Activated T-helper 1 cell treated with anti-CD3 and anti-CD28 coated beads, Interleukin-12 subunit alpha, Interleukin-12 subunit beta, Interleukin-2, Interleukin-4 antibody, amounts not matched to agents 30 ng/mL and 10 ng/mL and 1 ng/mL, durations not matched to agents 14 hours and 24 hours and 36 hours (primary cell): ENCODE results near the gene TICAM2. TPM values are rescaled to one million over a fixed set of nuclear protein-coding genes. Genes with fewer than 3 reads are reported as not detected.
"Not testable (repeated sequence)": the region's sequence is repeated elsewhere in the genome, so short reads cannot be mapped to it uniquely, and the experiment has no call there.

Experiments used
- DNase-seq: peaks from one replicate; pipeline ENCODE4 v3.0.0; 2021; ENCODE audit warnings: low spot score
- H3K27ac Mint-ChIP-seq: one replicate; pipeline ENCODE4 v1.8.0; 2021; ENCODE audit warnings: mild to moderate bottlenecking, mixed read lengths
- H3K27me3 Mint-ChIP-seq: one replicate; pipeline ENCODE4 v1.8.0; 2022; ENCODE audit warnings: mild to moderate bottlenecking, moderate library complexity, mixed read lengths; ENCODE audit not compliant: insufficient read depth
- H3K36me3 Mint-ChIP-seq: one replicate; pipeline ENCODE4 v1.8.0; 2021; ENCODE audit warnings: low read depth, mixed read lengths
- H3K4me1 Mint-ChIP-seq: one replicate; pipeline ENCODE4 v1.8.0; 2021; ENCODE audit warnings: low read depth, mixed read lengths
- H3K4me3 Mint-ChIP-seq: one replicate; pipeline ENCODE4 v1.8.0; 2021; ENCODE audit warnings: mild to moderate bottlenecking, moderate library complexity, mixed read lengths
- H3K9me3 Mint-ChIP-seq: one replicate; pipeline ENCODE4 v1.8.0; 2021; ENCODE audit warnings: mixed read lengths
- intact Hi-C: fragments of 100-400 bp; cut with micrococcal nuclease; formaldehyde crosslinking; loops from one replicate; pipeline ENCODE4 v1.15.1; 2024
- total RNA-seq: library from RNA; stranded (reverse); gene quantifications from 2 replicates; pipeline ENCODE4 v1.2.3, GENCODE V29; 2022

The TICAM2 gene
- 0.59 and 1.1 TPM in 2 replicates for total RNA-seq

- Mint-ChIP-seq H3K9me3 (no peaks in the 10 kb centered on the region), H3K27ac (peak within 1 kb of the TSS; percentile 80), H3K36me3 (peaks cover 17% of the 10 kb centered on the region), H3K4me3 (peak within 1 kb of the TSS; percentile 65), H3K4me1 (peaks cover 35% of the 10 kb centered on the region), H3K27me3 (no peaks in the 10 kb centered on the region)
- peak; percentile 65 for DNase-seq
- intact Hi-C loops, result loop anchor here (1.0 to 2.0 kb wide), 8 partner anchors 9 to 239 kb away; partner anchors contain the start of genes AP3S1, ATG12, FEM1C and TMED7
Observed at GRCh38 chr5:115601701-115602590, at the start of gene TICAM2. TSS of gene TICAM2 (minus strand) at chr5:115602479. CDS start at chr5:115581256, 21,223 bp downstream.

- H3K4me1 Mint-ChIP-seq, result no peaks in the 10 kb centered on the region
- no peaks in the 10 kb centered on the region for H3K36me3 Mint-ChIP-seq
- H3K27me3 Mint-ChIP-seq, result peaks cover 24% of the 10 kb centered on the region
- no peaks in the 10 kb centered on the region for H3K9me3 Mint-ChIP-seq
- DNase-seq, result no peak
- H3K27ac Mint-ChIP-seq, result no peak overlapping the region
- no peak overlapping the region for H3K4me3 Mint-ChIP-seq
- intact Hi-C loops, result no loop called here
Observed at GRCh38 chr5:115649541-115649940, 47.3 kb upstream of the TICAM2 start.

- Mint-ChIP-seq H3K36me3 (no peaks in the 10 kb centered on the region), H3K27me3 (peaks cover 37% of the 10 kb centered on the region), H3K27ac (no peak overlapping the region), H3K4me1 (no peaks in the 10 kb centered on the region), H3K4me3 (no peak overlapping the region), H3K9me3 (no peaks in the 10 kb centered on the region)
- intact Hi-C loops, result no loop called here
- DNase-seq, result no peak
Observed at GRCh38 chr5:115648056-115648455, 45.8 kb upstream of the TICAM2 start.

DNA sequence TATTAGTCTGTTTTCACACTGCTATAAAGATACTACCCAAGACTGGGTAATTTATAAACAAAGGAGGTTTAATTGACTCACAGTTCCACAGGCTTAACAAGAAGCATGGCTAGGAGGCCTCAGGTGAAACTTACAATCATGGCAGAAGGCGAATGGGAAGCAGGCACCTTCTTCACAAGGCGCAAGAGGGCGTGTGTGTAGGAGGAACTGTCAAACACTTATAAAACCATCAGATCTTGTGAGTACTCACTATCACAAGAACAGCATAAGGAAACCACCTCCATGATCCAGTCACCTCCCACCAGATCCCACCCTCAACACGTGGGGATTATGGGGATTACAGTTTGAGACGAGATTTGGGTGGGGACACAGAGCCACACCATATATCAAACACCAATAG, 43.1 kb upstream of the TICAM2 start:
- H3K27me3 Mint-ChIP-seq, result peaks cover 61% of the 10 kb centered on the region

DNA sequence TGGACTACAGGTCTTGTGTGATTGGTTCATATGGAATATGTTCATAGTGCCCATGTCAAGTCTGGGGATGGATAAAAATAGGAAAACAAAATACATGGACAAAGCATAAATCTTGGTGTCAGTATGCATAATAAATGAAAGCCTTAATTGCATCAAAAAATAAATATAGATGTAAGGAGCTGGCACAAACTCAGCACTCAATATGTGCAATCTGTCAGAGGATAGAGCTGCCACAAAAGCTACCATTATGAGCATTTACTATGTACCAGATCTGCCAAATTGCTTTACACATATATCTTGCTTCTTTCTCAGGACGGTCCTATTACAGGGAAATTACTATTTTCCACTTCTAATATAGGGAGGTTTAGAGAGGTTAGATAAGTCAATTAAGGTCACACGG, 41.8 kb upstream of the TICAM2 start:
- no peaks in the 10 kb centered on the region for H3K36me3 Mint-ChIP-seq

More for the DNA sequence above, 43.1 kb upstream of the TICAM2 start:
- H3K36me3 Mint-ChIP-seq, H3K27ac Mint-ChIP-seq, H3K4me3 Mint-ChIP-seq, H3K9me3 Mint-ChIP-seq, DNase-seq, H3K4me1 Mint-ChIP-seq, intact Hi-C loops: not testable (repeated sequence)

GRCh38 chr5:115641948-115642347, 39.7 kb upstream of the TICAM2 start:
- Mint-ChIP-seq H3K27ac (no peak overlapping the region), H3K27me3 (peaks cover 75% of the 10 kb centered on the region), H3K4me3 (no peak overlapping the region), H3K36me3 (no peaks in the 10 kb centered on the region), H3K4me1 (peaks cover 26% of the 10 kb centered on the region), H3K9me3 (no peaks in the 10 kb centered on the region)
- no peak for DNase-seq
- intact Hi-C loops, result no loop called here

More for the DNA sequence above, 41.8 kb upstream of the TICAM2 start:
- intact Hi-C loops, result no loop called here
- H3K27ac Mint-ChIP-seq, result no peak overlapping the region
- peaks cover 6% of the 10 kb centered on the region for H3K4me1 Mint-ChIP-seq
- no peak overlapping the region for H3K4me3 Mint-ChIP-seq
- no peak for DNase-seq
- H3K9me3 Mint-ChIP-seq, result no peaks in the 10 kb centered on the region
- peaks cover 67% of the 10 kb centered on the region for H3K27me3 Mint-ChIP-seq

GRCh38 chr5:115640274-115640673, 38.0 kb upstream of the TICAM2 start:
- Mint-ChIP-seq H3K4me1 (peaks cover 41% of the 10 kb centered on the region), H3K36me3 (no peaks in the 10 kb centered on the region), H3K4me3 (no peak overlapping the region), H3K9me3 (no peaks in the 10 kb centered on the region), H3K27ac (no peak overlapping the region), H3K27me3 (peaks cover 83% of the 10 kb centered on the region)
- intact Hi-C loops, result no loop called here
- no peak for DNase-seq

- no peak for DNase-seq
- Mint-ChIP-seq H3K4me1 (peaks cover 45% of the 10 kb centered on the region), H3K27me3 (peaks cover 75% of the 10 kb centered on the region), H3K9me3 (no peaks in the 10 kb centered on the region), H3K27ac (no peak overlapping the region), H3K36me3 (no peaks in the 10 kb centered on the region), H3K4me3 (no peak overlapping the region)
- intact Hi-C loops, result no loop called here
Observed at GRCh38 chr5:115639377-115639776, 37.1 kb upstream of the TICAM2 start.

DNA sequence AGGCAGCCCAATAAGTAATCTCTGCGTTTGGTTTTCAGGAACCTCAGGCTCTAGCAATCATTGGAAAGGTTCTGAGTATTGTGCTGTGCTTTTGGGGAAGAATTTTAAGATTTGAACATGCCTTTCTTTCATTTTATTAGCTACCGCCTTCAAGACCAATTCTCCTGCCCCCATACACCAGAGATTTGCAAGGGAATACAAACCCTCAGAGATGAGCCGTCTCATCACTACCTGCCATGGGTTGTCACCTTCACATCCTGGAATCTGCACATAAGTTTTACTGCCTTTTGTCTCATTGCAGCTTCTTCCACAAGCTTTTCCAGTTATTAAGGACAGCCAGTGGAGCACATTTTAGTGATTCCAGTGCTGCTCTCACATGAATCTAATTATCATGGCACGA, 35.2 kb upstream of the TICAM2 start:
- Mint-ChIP-seq H3K4me3 (no peak overlapping the region), H3K27me3 (peaks cover 70% of the 10 kb centered on the region), H3K36me3 (no peaks in the 10 kb centered on the region), H3K9me3 (no peaks in the 10 kb centered on the region), H3K4me1 (peaks cover 54% of the 10 kb centered on the region), H3K27ac (no peak overlapping the region)
- intact Hi-C loops, result no loop called here
- DNase-seq, result no peak

- H3K4me3 Mint-ChIP-seq, result no peak overlapping the region
Observed at GRCh38 chr5:115636008-115636407, 33.7 kb upstream of the TICAM2 start.

DNA sequence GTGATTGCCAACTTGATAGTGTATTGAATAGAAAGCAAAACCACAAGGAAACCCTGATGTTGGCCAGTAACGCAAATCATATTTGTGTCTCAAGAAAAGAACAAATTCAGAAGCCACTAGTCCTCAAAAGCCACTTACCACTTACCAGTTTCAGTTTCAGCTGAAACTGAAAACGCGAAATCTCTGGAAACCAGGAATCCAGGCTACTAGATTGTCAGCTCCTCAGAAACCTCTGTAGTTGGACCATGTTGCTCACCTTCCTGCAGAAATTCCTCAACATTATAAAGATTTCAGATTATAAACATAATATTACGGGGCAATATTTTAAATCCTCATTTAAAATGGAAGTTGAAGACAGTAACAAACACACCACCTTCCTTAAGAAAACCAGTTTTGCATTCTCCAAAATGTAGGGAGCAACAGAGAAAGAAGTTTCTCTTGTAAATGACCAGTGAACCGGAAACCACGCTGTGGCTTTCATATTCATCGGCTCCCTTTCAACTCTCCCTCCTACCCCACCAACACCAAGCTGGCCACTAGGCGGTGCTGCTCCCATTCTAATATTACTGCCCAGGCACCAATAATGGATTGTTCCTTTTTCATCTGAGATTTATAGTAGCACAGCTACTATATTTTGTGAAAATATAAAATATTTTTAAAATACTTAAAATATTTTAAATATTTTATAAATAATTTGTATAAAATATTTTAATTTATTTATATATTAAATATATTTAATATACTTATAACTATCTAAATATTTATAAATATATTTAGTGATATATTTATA, 32.3 kb upstream of the TICAM2 start:
- peak; percentile 67 for DNase-seq
- Mint-ChIP-seq H3K27ac (no peak overlapping the region), H3K4me3 (peak overlapping the region; percentile 24), H3K27me3 (peaks cover 63% of the 10 kb centered on the region), H3K36me3 (no peaks in the 10 kb centered on the region), H3K4me1 (peaks cover 48% of the 10 kb centered on the region), H3K9me3 (no peaks in the 10 kb centered on the region)
- intact Hi-C loops, result loop anchor here (1.0 to 2.0 kb wide), 5 partner anchors 8 to 434 kb away; partner anchors contain the start of gene TMED7

More at GRCh38 chr5:115636008-115636407, 33.7 kb upstream of the TICAM2 start:
- no peak overlapping the region for H3K27ac Mint-ChIP-seq
- DNase-seq, result no peak
- peaks cover 54% of the 10 kb centered on the region for H3K4me1 Mint-ChIP-seq
- H3K9me3 Mint-ChIP-seq, result no peaks in the 10 kb centered on the region
- no peaks in the 10 kb centered on the region for H3K36me3 Mint-ChIP-seq
- H3K27me3 Mint-ChIP-seq, result peaks cover 66% of the 10 kb centered on the region
- intact Hi-C loops, result no loop called here

- intact Hi-C loops, result loop anchor here (5.0 kb wide), 2 partner anchors 457 to 458 kb away; partner anchors contain the start of gene COMMD10
- Mint-ChIP-seq H3K27ac (no peak overlapping the region), H3K36me3 (no peaks in the 10 kb centered on the region), H3K9me3 (no peaks in the 10 kb centered on the region), H3K4me1 (peaks cover 26% of the 10 kb centered on the region), H3K4me3 (no peak overlapping the region), H3K27me3 (peaks cover 32% of the 10 kb centered on the region)
- no peak for DNase-seq
Observed at GRCh38 chr5:115629903-115630302, 27.6 kb upstream of the TICAM2 start.
